Suprapubic skin (tissue), 4 donors: ENCODE results near the gene USP31.

Experiments used
- POLR2A ChIP-seq, 2 donors: fragments of 450-650 bp; IDR thresholded peaks; one replicate each; pipeline ENCODE4 v1.6.1; 2017; ENCODE audit warnings: antibody characterized with exemption in 2 of 2, mild to moderate bottlenecking in 2 of 2, moderate library complexity in 2 of 2
- POLR2AphosphoS5 ChIP-seq, 3 donors: sonication (generic); formaldehyde crosslinking; IDR thresholded peaks; one replicate each; pipeline ENCODE4 v1.6.1; 2017; ENCODE audit warnings: antibody characterized with exemption in 3 of 3
- TF ChIP-seq, protein P1 (sequence below), 2 donors: fragments of 200-600 bp in 1 of 2; fragments of 450-650 bp in 1 of 2; sonication (generic) in 1 of 2; IDR thresholded peaks; one replicate each; pipeline ENCODE4 v1.5.1; 2016 to 2019; ENCODE audit warnings: antibody characterized with exemption in 2 of 2, mild to moderate bottlenecking in 1 of 2, moderate library complexity in 1 of 2

DNA sequence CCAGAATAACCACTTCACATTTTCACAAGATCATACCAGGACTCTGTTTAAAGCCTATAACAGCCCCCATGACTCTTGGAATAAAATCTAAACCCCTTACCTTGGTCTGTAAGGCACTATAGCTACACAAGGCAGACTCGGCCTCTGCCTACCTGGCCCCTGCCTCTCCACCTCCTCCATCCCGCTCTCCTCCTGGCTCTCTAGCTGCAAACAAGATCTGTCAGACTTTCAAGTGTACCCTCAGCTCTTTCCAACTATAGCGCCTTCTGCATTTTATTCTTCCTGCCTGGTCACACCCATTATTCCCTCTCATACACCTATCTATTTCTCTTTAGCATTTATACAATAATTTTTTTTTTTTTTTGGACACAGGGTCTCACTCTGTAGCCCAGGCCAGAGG is 8.2 kb downstream of the USP31 start:
- TF ChIP-seq, protein P1, sequence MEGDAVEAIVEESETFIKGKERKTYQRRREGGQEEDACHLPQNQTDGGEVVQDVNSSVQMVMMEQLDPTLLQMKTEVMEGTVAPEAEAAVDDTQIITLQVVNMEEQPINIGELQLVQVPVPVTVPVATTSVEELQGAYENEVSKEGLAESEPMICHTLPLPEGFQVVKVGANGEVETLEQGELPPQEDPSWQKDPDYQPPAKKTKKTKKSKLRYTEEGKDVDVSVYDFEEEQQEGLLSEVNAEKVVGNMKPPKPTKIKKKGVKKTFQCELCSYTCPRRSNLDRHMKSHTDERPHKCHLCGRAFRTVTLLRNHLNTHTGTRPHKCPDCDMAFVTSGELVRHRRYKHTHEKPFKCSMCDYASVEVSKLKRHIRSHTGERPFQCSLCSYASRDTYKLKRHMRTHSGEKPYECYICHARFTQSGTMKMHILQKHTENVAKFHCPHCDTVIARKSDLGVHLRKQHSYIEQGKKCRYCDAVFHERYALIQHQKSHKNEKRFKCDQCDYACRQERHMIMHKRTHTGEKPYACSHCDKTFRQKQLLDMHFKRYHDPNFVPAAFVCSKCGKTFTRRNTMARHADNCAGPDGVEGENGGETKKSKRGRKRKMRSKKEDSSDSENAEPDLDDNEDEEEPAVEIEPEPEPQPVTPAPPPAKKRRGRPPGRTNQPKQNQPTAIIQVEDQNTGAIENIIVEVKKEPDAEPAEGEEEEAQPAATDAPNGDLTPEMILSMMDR (IDR thresholded peaks at IDR 0.05), result no peak
- TF ChIP-seq POLR2A (IDR thresholded peaks at IDR 0.05), result no peak
- no peak for TF ChIP-seq POLR2AphosphoS5 (IDR thresholded peaks at IDR 0.05)
